ENCODE results near the gene MLLT6.

- TF ChIP-seq EZH2 (IDR thresholded peaks at IDR 0.05) (no peak), CTCF (IDR thresholded peaks at IDR 0.05) (no peak), EZH2phosphoT487 (IDR thresholded peaks at IDR 0.05) (no peak)
These were observed 28.4 kb downstream of the MLLT6 start for GRCh38 chr17:38733282-38733981.
